ENCODE data around the gene HNF1A. TPM values are rescaled to one million over a fixed set of nuclear protein-coding genes. Genes with fewer than 3 reads are reported as not detected.

The HNF1A gene
- total RNA-seq, 1 donor from 2014 or later: not detected

DNA sequence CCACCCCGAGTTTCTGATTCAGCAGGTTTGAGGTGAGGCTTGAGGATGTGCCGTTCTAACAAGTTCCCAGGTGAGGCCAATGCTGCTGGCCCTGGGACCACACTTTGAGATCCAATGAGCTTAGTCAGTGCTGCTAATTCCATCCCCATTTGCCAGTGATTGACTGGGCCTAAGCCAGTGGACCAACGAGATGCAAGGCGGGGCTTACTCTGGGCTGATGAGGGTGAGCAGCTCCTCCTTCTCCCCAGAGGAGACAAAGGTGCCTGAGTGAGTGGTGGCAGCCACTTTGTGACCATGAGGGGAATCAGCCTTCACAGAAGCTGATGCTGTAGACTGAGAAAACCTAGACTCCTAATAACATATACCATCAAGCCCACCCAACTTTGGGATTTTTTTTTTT, 23.1 kb upstream of the HNF1A start:
- no peaks in the 10 kb centered on the region for H3K36me3 ChIP-seq (ENCODE audit: control insufficient read depth, insufficient read depth, low read length)
- no peak overlapping the region for H3K4me3 ChIP-seq (ENCODE audit: low read depth, low read length)
- no peaks in the 10 kb centered on the region for H3K27me3 ChIP-seq (ENCODE audit: control insufficient read depth, insufficient read depth, low read length)
- TF ChIP-seq, protein P1, sequence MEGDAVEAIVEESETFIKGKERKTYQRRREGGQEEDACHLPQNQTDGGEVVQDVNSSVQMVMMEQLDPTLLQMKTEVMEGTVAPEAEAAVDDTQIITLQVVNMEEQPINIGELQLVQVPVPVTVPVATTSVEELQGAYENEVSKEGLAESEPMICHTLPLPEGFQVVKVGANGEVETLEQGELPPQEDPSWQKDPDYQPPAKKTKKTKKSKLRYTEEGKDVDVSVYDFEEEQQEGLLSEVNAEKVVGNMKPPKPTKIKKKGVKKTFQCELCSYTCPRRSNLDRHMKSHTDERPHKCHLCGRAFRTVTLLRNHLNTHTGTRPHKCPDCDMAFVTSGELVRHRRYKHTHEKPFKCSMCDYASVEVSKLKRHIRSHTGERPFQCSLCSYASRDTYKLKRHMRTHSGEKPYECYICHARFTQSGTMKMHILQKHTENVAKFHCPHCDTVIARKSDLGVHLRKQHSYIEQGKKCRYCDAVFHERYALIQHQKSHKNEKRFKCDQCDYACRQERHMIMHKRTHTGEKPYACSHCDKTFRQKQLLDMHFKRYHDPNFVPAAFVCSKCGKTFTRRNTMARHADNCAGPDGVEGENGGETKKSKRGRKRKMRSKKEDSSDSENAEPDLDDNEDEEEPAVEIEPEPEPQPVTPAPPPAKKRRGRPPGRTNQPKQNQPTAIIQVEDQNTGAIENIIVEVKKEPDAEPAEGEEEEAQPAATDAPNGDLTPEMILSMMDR (IDR thresholded peaks at IDR 0.05; ENCODE audit: insufficient read depth, low read length, severe bottlenecking): no peak
- FAIRE-seq (no peak), DNase-seq (ENCODE audit: low read depth) (peak; percentile 94)

DNA sequence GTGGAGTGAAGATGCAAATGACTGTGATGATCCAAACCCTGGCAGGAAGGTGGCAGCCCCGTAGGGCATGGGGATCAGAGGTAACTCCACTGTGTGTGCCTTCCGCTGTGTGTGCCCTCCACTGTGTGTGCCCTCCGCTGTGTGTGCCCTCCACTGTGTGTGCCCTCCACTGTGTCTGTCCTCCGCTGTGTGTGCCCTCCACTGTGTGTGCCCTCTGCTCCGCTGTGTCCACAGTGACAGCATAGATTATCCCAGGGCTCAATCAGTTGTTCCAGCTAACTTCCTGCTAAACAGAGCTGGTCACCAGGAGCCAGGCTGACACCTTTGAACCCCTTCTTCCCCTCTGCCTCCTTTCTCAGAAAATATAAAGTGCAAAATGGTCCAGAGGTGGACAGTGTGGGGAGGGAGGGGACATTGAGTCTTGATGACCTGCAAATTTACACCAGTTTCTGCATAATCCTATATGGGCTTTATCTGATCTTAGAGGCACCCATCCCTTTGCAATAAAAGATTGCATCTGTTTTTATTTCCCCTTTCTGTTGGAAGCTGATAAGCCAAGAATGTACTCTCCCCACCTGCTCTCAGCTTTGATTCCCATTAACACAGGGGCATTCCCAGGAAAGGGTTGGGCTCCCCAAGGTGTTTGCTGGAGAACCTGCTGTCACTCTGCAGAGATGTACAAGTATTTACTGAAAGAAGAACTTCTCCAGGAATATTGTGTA, 21.6 kb upstream of the HNF1A start:
- H3K36me3 ChIP-seq (ENCODE audit: control insufficient read depth, insufficient read depth, low read length): no peaks in the 10 kb centered on the region
- TF ChIP-seq, protein P1 (IDR thresholded peaks at IDR 0.05; ENCODE audit: insufficient read depth, low read length, severe bottlenecking): no peak
- H3K27me3 ChIP-seq (ENCODE audit: control insufficient read depth, insufficient read depth, low read length): no peaks in the 10 kb centered on the region
- no peak overlapping the region for H3K4me3 ChIP-seq (ENCODE audit: low read depth, low read length)
- DNase-seq (ENCODE audit: low read depth): no peak
- FAIRE-seq: no peak

DNA sequence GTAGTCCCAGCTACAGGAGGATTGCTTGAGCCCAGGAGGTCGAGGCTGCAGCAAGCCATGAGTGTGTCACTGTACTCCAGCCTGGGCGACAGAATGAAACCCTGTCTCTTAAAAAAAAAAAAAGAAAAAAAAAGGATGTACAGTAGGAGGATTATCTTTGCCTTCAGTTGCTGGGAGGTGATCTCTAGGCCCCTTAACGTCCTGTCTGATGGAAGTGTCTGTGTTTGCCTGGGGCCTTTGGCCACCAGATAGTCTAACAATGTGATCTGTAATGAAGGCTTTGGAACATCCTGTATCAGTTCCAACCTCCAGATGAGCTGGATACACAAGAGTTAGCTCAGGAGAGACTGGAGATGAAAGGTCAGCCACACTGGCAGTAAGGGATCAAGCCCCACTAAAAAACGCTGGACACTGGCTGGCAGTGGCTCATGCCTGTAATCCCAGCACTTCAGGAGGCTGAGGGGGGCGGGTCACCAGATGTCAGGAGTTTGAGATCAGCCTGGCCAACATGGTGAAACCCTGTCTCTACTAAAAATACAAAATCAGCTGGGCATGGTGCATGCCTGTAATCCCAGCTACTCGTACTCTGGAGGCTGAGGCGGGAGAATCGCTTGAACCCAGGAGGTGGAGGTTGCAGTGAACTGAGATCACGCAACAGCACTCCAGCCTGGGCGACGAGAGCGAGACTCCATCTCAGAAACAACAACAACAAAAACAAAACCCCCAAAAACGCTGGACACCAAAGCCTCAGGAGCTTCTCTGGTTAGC, 19.0 kb upstream of the HNF1A start:
- FAIRE-seq (no peak), DNase-seq (ENCODE audit: low read depth) (no peak)
- TF ChIP-seq, protein P1 (IDR thresholded peaks at IDR 0.05; ENCODE audit: insufficient read depth, low read length, severe bottlenecking): no peak
- no peaks in the 10 kb centered on the region for H3K27me3 ChIP-seq (ENCODE audit: control insufficient read depth, insufficient read depth, low read length)
- no peaks in the 10 kb centered on the region for H3K36me3 ChIP-seq (ENCODE audit: control insufficient read depth, insufficient read depth, low read length)
- no peak overlapping the region for H3K4me3 ChIP-seq (ENCODE audit: low read depth, low read length)

DNA sequence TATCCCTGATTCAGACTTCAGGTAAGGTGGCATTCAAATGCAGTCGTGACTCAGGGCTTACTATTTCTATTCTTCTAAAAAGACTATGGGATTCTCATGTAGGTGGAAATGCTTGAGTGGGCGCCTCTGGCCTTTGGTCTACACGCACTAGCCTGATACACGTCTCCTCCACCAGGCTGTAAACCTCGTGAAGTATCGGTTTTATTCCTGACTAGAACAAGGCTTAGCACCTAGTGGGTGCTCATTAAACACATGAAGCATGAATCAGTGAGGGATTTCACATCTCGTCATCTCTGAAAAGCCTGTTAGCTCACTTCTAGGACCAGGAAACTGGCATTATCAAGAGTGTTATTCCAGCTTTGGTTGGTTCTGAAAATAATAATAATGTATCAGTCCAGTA, 17.7 kb upstream of the HNF1A start:
- H3K4me3 ChIP-seq (ENCODE audit: low read depth, low read length): no peak overlapping the region
- TF ChIP-seq, protein P1 (IDR thresholded peaks at IDR 0.05; ENCODE audit: insufficient read depth, low read length, severe bottlenecking): no peak
- H3K27me3 ChIP-seq (ENCODE audit: control insufficient read depth, insufficient read depth, low read length): no peaks in the 10 kb centered on the region
- DNase-seq (ENCODE audit: low read depth): peak; percentile 21
- FAIRE-seq: no peak
- no peaks in the 10 kb centered on the region for H3K36me3 ChIP-seq (ENCODE audit: control insufficient read depth, insufficient read depth, low read length)

DNA sequence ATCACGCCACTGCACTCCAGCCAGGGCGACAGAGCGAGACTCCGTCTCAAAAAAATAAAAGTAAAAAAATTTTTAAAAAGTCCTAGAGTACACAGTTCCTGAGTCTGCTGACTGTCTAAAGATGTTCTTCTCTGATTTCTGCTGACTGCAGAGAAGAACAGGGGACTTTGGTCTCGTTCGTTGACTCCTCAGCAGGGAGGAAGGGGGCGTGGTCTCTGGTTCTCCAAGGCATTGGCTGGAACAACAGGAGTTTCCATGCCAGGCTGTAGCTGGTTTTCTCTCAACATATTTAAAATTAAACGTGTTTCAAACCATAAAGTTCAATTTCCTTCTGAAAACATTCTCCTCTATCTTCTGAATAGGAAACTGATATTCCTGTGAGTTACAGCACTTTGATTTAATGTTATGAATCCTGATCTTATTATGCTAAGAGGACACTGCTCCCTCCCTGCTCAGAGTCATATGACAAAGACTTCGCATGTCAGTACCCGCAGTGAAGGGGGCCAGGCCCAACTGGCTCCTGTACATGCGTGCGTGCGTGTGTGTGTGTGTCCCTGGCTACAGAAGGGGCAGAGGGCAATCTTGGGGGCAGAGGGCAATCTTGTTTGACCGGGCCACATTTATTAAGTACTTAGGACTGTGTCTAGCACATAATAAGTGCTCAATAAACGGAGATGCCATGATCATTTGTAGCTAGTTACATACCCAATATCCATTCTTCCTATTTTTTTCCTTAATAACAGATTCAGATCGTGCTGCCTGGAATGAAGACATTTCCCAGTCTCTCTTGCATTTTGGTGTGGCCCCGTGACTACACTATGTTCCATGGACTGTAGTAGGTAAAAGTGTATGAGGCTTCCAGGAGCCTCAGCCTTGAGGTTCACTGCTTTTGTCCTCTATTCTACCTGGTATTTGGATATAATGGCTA, 16.5 kb upstream of the HNF1A start:
- Histone ChIP-seq H3K27me3 (ENCODE audit: control insufficient read depth, insufficient read depth, low read length) (no peaks in the 10 kb centered on the region), H3K4me3 (ENCODE audit: low read depth, low read length) (no peak overlapping the region), H3K36me3 (ENCODE audit: control insufficient read depth, insufficient read depth, low read length) (no peaks in the 10 kb centered on the region)
- DNase-seq (ENCODE audit: low read depth) (peak; percentile 54), FAIRE-seq (no peak)
- TF ChIP-seq, protein P1 (IDR thresholded peaks at IDR 0.05; ENCODE audit: insufficient read depth, low read length, severe bottlenecking): no peak

All from bronchial epithelial cell (primary cell).